Measurements from ENCODE around the gene FAM163B.

FAM163B gene

GRCh38 chr9:133573791-133574515 is 35.2 kb downstream of the FAM163B start:
- H3K27ac ChIP-seq (ENCODE audit: low read depth, low read length), result no peak overlapping the region

GRCh38 chr9:133572821-133573361 is 36.3 kb downstream of the FAM163B start:
- H3K4ac ChIP-seq (ENCODE audit: low read depth, low read length), result no peak overlapping the region
- peaks cover 0 to 5% of the 10 kb centered on the region in 2 experiments for H3K4me1 ChIP-seq (ENCODE audit: control insufficient read depth in 1 of 2, insufficient read depth in 2 of 2, low read length in 2 of 2)
- no peaks in the 10 kb centered on the region for H3K27me3 ChIP-seq (ENCODE audit: insufficient read depth, low read length)
- H2BK5ac ChIP-seq (ENCODE audit: low read depth, low read length, poor library complexity), result no peak overlapping the region
- WGBS (ENCODE audit: extremely low coverage, insufficient coverage, insufficient read length), result no CpG with 5 or more reads among the region's 15 CpGs
- no peak for DNase-seq
- no peak overlapping the region for H2BK120ac ChIP-seq (ENCODE audit: insufficient read depth, low read length, poor library complexity)
- no peaks in the 10 kb centered on the region for H3K79me1 ChIP-seq (ENCODE audit: low read length)
- no peak overlapping the region for H3K14ac ChIP-seq (ENCODE audit: low read length)
- H3K79me2 ChIP-seq (ENCODE audit: control insufficient read depth, insufficient read depth, low read length, poor library complexity), result no peaks in the 10 kb centered on the region
- no peak overlapping the region for H2AK5ac ChIP-seq (ENCODE audit: low read length)
- H3K18ac ChIP-seq (ENCODE audit: low read length), result no peak overlapping the region
- H4K91ac ChIP-seq (ENCODE audit: low read depth, low read length), result no peak overlapping the region
- no peak overlapping the region for H3K27ac ChIP-seq (ENCODE audit: low read depth, low read length)
- no peak overlapping the region for H2AFZ ChIP-seq (ENCODE audit: insufficient read depth, low read length, poor library complexity)
- no peaks in the 10 kb centered on the region for H3K9me3 ChIP-seq (ENCODE audit: insufficient read depth, low read depth, low read length)
- H4K12ac ChIP-seq (ENCODE audit: low read depth, low read length), result no peak overlapping the region
- H2BK12ac ChIP-seq (ENCODE audit: low read length), result no peak overlapping the region
- no peak overlapping the region for H3K9ac ChIP-seq (ENCODE audit: low read length)
- peaks cover 0 to 5% of the 10 kb centered on the region in 2 experiments for H3K36me3 ChIP-seq (ENCODE audit: control insufficient read depth in 1 of 2, insufficient read depth in 2 of 2, low read length in 2 of 2)
- no peak overlapping the region for H3K4me3 ChIP-seq (ENCODE audit: low read depth, low read length)
- H3K4me2 ChIP-seq (ENCODE audit: low read length), result no peak overlapping the region
- H3K23ac ChIP-seq (ENCODE audit: low read length), result no peak overlapping the region
- no peak overlapping the region for H4K8ac ChIP-seq (ENCODE audit: low read depth, low read length)

More at GRCh38 chr9:133573791-133574515, 35.2 kb downstream of the FAM163B start:
- Histone ChIP-seq H3K79me1 (ENCODE audit: low read length) (no peaks in the 10 kb centered on the region), H3K4ac (ENCODE audit: low read depth, low read length) (no peak overlapping the region), H3K79me2 (ENCODE audit: control insufficient read depth, insufficient read depth, low read length, poor library complexity) (no peaks in the 10 kb centered on the region), H3K23ac (ENCODE audit: low read length) (no peak overlapping the region), H2AK5ac (ENCODE audit: low read length) (no peak overlapping the region), H3K27me3 (ENCODE audit: insufficient read depth, low read length) (no peaks in the 10 kb centered on the region), H3K9ac (ENCODE audit: low read length) (no peak overlapping the region), H2AFZ (ENCODE audit: insufficient read depth, low read length, poor library complexity) (no peak overlapping the region), H3K4me2 (ENCODE audit: low read length) (no peak overlapping the region), H3K18ac (ENCODE audit: low read length) (no peak overlapping the region), H3K4me1 (ENCODE audit: control insufficient read depth in 1 of 2, insufficient read depth in 2 of 2, low read length in 2 of 2) (peaks cover 0 to 5% of the 10 kb centered on the region in 2 experiments), H3K9me3 (ENCODE audit: insufficient read depth, low read depth, low read length) (no peaks in the 10 kb centered on the region), H2BK12ac (ENCODE audit: low read length) (no peak overlapping the region), H3K14ac (ENCODE audit: low read length) (no peak overlapping the region), H3K4me3 (ENCODE audit: low read depth, low read length) (no peak overlapping the region), H2BK5ac (ENCODE audit: low read depth, low read length, poor library complexity) (no peak overlapping the region), H2BK120ac (ENCODE audit: insufficient read depth, low read length, poor library complexity) (no peak overlapping the region), H4K91ac (ENCODE audit: low read depth, low read length) (no peak overlapping the region), H4K8ac (ENCODE audit: low read depth, low read length) (no peak overlapping the region), H4K12ac (ENCODE audit: low read depth, low read length) (no peak overlapping the region), H3K36me3 (ENCODE audit: control insufficient read depth in 1 of 2, insufficient read depth in 2 of 2, low read length in 2 of 2) (peaks cover 0 to 5% of the 10 kb centered on the region in 2 experiments)
- WGBS (ENCODE audit: extremely low coverage, insufficient coverage, insufficient read length), result no CpG with 5 or more reads among the region's 21 CpGs
- DNase-seq, result no peak

- Histone ChIP-seq H3K4me3 (ENCODE audit: low read depth, low read length) (no peak overlapping the region), H2AFZ (ENCODE audit: insufficient read depth, low read length, poor library complexity) (no peak overlapping the region), H2BK120ac (ENCODE audit: insufficient read depth, low read length, poor library complexity) (no peak overlapping the region), H3K79me1 (ENCODE audit: low read length) (no peaks in the 10 kb centered on the region), H3K18ac (ENCODE audit: low read length) (no peak overlapping the region), H3K27ac (ENCODE audit: low read depth, low read length) (no peak overlapping the region), H3K9ac (ENCODE audit: low read length) (no peak overlapping the region), H4K91ac (ENCODE audit: low read depth, low read length) (no peak overlapping the region), H2BK12ac (ENCODE audit: low read length) (no peak overlapping the region), H2AK5ac (ENCODE audit: low read length) (no peak overlapping the region), H3K4ac (ENCODE audit: low read depth, low read length) (no peak overlapping the region), H3K23ac (ENCODE audit: low read length) (no peak overlapping the region), H4K12ac (ENCODE audit: low read depth, low read length) (no peak overlapping the region), H3K9me3 (ENCODE audit: insufficient read depth, low read depth, low read length) (no peaks in the 10 kb centered on the region), H3K14ac (ENCODE audit: low read length) (no peak overlapping the region), H3K79me2 (ENCODE audit: control insufficient read depth, insufficient read depth, low read length, poor library complexity) (no peaks in the 10 kb centered on the region), H3K36me3 (ENCODE audit: control insufficient read depth in 1 of 2, insufficient read depth in 2 of 2, low read length in 2 of 2) (peaks cover 0 to 5% of the 10 kb centered on the region in 2 experiments), H3K4me2 (ENCODE audit: low read length) (no peak overlapping the region), H4K8ac (ENCODE audit: low read depth, low read length) (no peak overlapping the region), H3K27me3 (ENCODE audit: insufficient read depth, low read length) (no peaks in the 10 kb centered on the region), H2BK5ac (ENCODE audit: low read depth, low read length, poor library complexity) (no peak overlapping the region), H3K4me1 (ENCODE audit: control insufficient read depth in 1 of 2, insufficient read depth in 2 of 2, low read length in 2 of 2) (peaks cover 0 to 5% of the 10 kb centered on the region in 2 experiments)
- no peak for DNase-seq
- no CpG with 5 or more reads among the region's 20 CpGs for WGBS (ENCODE audit: extremely low coverage, insufficient coverage, insufficient read length)
These were observed 37.1 kb downstream of the FAM163B start for GRCh38 chr9:133571896-133572595.

GRCh38 chr9:133571391-133571890 is 37.7 kb downstream of the FAM163B start:
- Histone ChIP-seq H2AFZ (ENCODE audit: insufficient read depth, low read length, poor library complexity) (no peak overlapping the region), H3K4ac (ENCODE audit: low read depth, low read length) (no peak overlapping the region), H3K18ac (ENCODE audit: low read length) (no peak overlapping the region), H2AK5ac (ENCODE audit: low read length) (no peak overlapping the region), H3K9me3 (ENCODE audit: insufficient read depth, low read depth, low read length) (no peaks in the 10 kb centered on the region), H3K14ac (ENCODE audit: low read length) (no peak overlapping the region), H3K79me1 (ENCODE audit: low read length) (no peaks in the 10 kb centered on the region), H3K4me2 (ENCODE audit: low read length) (no peak overlapping the region), H3K27me3 (ENCODE audit: insufficient read depth, low read length) (no peaks in the 10 kb centered on the region), H3K4me1 (ENCODE audit: control insufficient read depth in 1 of 2, insufficient read depth in 2 of 2, low read length in 2 of 2) (peaks cover 0 to 5% of the 10 kb centered on the region in 2 experiments), H3K36me3 (ENCODE audit: control insufficient read depth in 1 of 2, insufficient read depth in 2 of 2, low read length in 2 of 2) (peaks cover 0 to 5% of the 10 kb centered on the region in 2 experiments), H2BK120ac (ENCODE audit: insufficient read depth, low read length, poor library complexity) (no peak overlapping the region), H3K79me2 (ENCODE audit: control insufficient read depth, insufficient read depth, low read length, poor library complexity) (no peaks in the 10 kb centered on the region), H3K9ac (ENCODE audit: low read length) (no peak overlapping the region), H3K27ac (ENCODE audit: low read depth, low read length) (no peak overlapping the region), H4K91ac (ENCODE audit: low read depth, low read length) (no peak overlapping the region), H2BK12ac (ENCODE audit: low read length) (no peak overlapping the region), H4K12ac (ENCODE audit: low read depth, low read length) (no peak overlapping the region), H3K23ac (ENCODE audit: low read length) (no peak overlapping the region), H3K4me3 (ENCODE audit: low read depth, low read length) (no peak overlapping the region), H4K8ac (ENCODE audit: low read depth, low read length) (no peak overlapping the region), H2BK5ac (ENCODE audit: low read depth, low read length, poor library complexity) (no peak overlapping the region)
- no CpG with 5 or more reads among the region's 9 CpGs for whole genome bisulfite sequencing (ENCODE audit: extremely low coverage, insufficient coverage, insufficient read length)
- DNase-seq, result no peak

All from trophoblast cell (in vitro differentiated cells and primary cell).